Liver (tissue), 9 donors: ENCODE data around the gene PITPNM1. TPM values are rescaled to one million over a fixed set of nuclear protein-coding genes. Genes with fewer than 3 reads are reported as not detected.
A peak's percentile ranks its signal among the peaks of the same experiment; 100 is the strongest.
"Not testable (repeated sequence)": the region's sequence is repeated elsewhere in the genome, so short reads cannot be mapped to it uniquely, and the experiment has no call there.

Source experiments
- DNase-seq: peaks from one replicate; pipeline ENCODE4 v3.0.0-alpha.2; 2017; ENCODE audit warnings: low spot score
- H3K27ac ChIP-seq, 2 donors: one replicate each; pipeline ENCODE4 v1.7.0; 2013; ENCODE audit warnings: inconsistent platforms in 2 of 2, low read length in 2 of 2, control low read depth in 1 of 2, low read depth in 1 of 2, mild to moderate bottlenecking in 1 of 2
- H3K27me3 ChIP-seq, 4 donors: one replicate each; pipeline versions ENCODE4 v1.6.1 to v1.7.0; 2013; ENCODE audit warnings: low read length in 3 of 4, inconsistent platforms in 1 of 4, mild to moderate bottlenecking in 1 of 4, moderate library complexity in 1 of 4; ENCODE audit not compliant: control insufficient read depth in 4 of 4, insufficient read depth in 4 of 4
- H3K36me3 ChIP-seq, 4 donors: one replicate each; pipeline versions ENCODE4 v1.6.1 to v1.7.0; 2013; ENCODE audit warnings: low read length in 3 of 4, mild to moderate bottlenecking in 3 of 4, low read depth in 1 of 4, moderate library complexity in 1 of 4; ENCODE audit not compliant: control insufficient read depth in 4 of 4, insufficient read depth in 3 of 4
- H3K4me1 ChIP-seq, 4 donors: one replicate each; pipeline versions ENCODE4 v1.6.1 to v1.7.0; 2013; ENCODE audit warnings: low read length in 3 of 4, mild to moderate bottlenecking in 3 of 4, moderate library complexity in 1 of 4; ENCODE audit not compliant: control insufficient read depth in 4 of 4, insufficient read depth in 4 of 4
- H3K4me3 ChIP-seq, 3 donors: one replicate each; pipeline versions ENCODE4 v1.6.1 to v1.7.0; 2013; ENCODE audit warnings: low read length in 3 of 3, control low read depth in 1 of 3, low read depth in 1 of 3, mild to moderate bottlenecking in 1 of 3
- H3K9ac ChIP-seq, 2 donors: one replicate each; pipeline ENCODE4 v1.7.0; 2013; ENCODE audit warnings: low read length in 2 of 2, mild to moderate bottlenecking in 2 of 2, moderate library complexity in 2 of 2, control low read depth in 1 of 2, low read depth in 1 of 2
- H3K9me3 ChIP-seq, 4 donors: one replicate each; pipeline versions ENCODE4 v1.6.1 to v1.7.0; 2013; ENCODE audit warnings: low read length in 3 of 4; ENCODE audit not compliant: control insufficient read depth in 4 of 4
- CTCF ChIP-seq: fragments of 150-350 bp; IDR thresholded peaks from 2 replicates; pipeline ENCODE4 v1.5.1; 2017; ENCODE audit warnings: improper control_type of control experiment, low read depth, low read length; ENCODE audit not compliant: missing input control
- EGR1 ChIP-seq, 2 donors: IDR thresholded peaks; 2 replicates each; pipeline ENCODE4 v1.6.1; 2016 to 2018; ENCODE audit warnings: antibody characterized with exemption in 2 of 2, low read depth in 2 of 2
- FOXA1 ChIP-seq: IDR thresholded peaks from 2 replicates; pipeline ENCODE4 v1.6.1; 2016; ENCODE audit warnings: antibody characterized with exemption
- GABPA ChIP-seq, 2 donors: IDR thresholded peaks in 1 of 2; conservative IDR thresholded peaks in 1 of 2; 2 replicates each; pipeline ENCODE4 v1.6.1; 2016; ENCODE audit warnings: antibody characterized with exemption in 2 of 2, mild to moderate bottlenecking in 1 of 2, moderate library complexity in 1 of 2
- HNF4A ChIP-seq, 2 donors: conservative IDR thresholded peaks; 2 replicates each; pipeline ENCODE4 v1.6.1; 2016; ENCODE audit warnings: antibody characterized with exemption in 2 of 2, mild to moderate bottlenecking in 2 of 2
- HNF4G ChIP-seq: IDR thresholded peaks from 2 replicates; pipeline ENCODE4 v1.6.1; 2016; ENCODE audit warnings: antibody characterized with exemption
- JUND ChIP-seq, 2 donors: IDR thresholded peaks; 2 replicates each; pipeline ENCODE4 v1.6.1; 2016; ENCODE audit warnings: antibody characterized with exemption in 2 of 2
- RXRA ChIP-seq, 2 donors: IDR thresholded peaks; 2 replicates each; pipeline ENCODE4 v1.6.1; 2017 to 2018; ENCODE audit warnings: antibody characterized with exemption in 2 of 2, mild to moderate bottlenecking in 1 of 2
- SP1 ChIP-seq: IDR thresholded peaks from 2 replicates; pipeline ENCODE4 v1.6.1; 2018; ENCODE audit warnings: antibody characterized with exemption, mild to moderate bottlenecking
- TAF1 ChIP-seq: conservative IDR thresholded peaks from 2 replicates; pipeline ENCODE4 v1.6.1; 2016; ENCODE audit warnings: antibody characterized with exemption, mild to moderate bottlenecking
- YY1 ChIP-seq: IDR thresholded peaks from 2 replicates; pipeline ENCODE4 v1.6.1; 2016; ENCODE audit warnings: antibody characterized with exemption, mild to moderate bottlenecking
- WGBS: extraction: QIAGEN DNeasy Blood & Tissue Kit; methylation state at CpG from one replicate; pipeline ENCODE4 v1.1.7; 2013; 5-methylcytosine and 5-hydroxymethylcytosine counted together
- polyA plus RNA-seq, 2 donors: library from polyadenylated mRNA; stranded (reverse) in 1 of 2; unstranded in 1 of 2; fragments of 200-250 nt in 1 of 2; fragments of >200 nt in 1 of 2; fragmentation: Nextera tagmentation in 1 of 2; extraction: Ambion mirVana in 1 of 2; gene quantifications; one replicate each; pipeline versions ENCODE4 v1.2.1 to v1.2.3, GENCODE V29; 2013 to 2015
- total RNA-seq, 2 donors: library from RNA; depleted of rRNA; stranded (reverse); fragments of >200 nt; gene quantifications; one replicate each; pipeline ENCODE4 v1.2.3, GENCODE V29; 2014
- TF ChIP-seq, protein P1 (sequence below): IDR thresholded peaks from 2 replicates; pipeline ENCODE4 v1.6.1; 2016; ENCODE audit warnings: antibody characterized with exemption
- TF ChIP-seq, protein P2 (sequence below): IDR thresholded peaks from 2 replicates; pipeline ENCODE4 v1.6.1; 2016; ENCODE audit warnings: antibody characterized with exemption, mild to moderate bottlenecking
- donor health status: healthy.
- donor health status: healthy.
- donor health status: healthy.
- donor health status: healthy.
- donor health status: healthy.

Gene PITPNM1
- 1 to 10 TPM; 3.2 to 6.9 TPM for total RNA-seq
- polyA plus RNA-seq: 1 to 10 TPM; 1.3 to 9.3 TPM

DNA sequence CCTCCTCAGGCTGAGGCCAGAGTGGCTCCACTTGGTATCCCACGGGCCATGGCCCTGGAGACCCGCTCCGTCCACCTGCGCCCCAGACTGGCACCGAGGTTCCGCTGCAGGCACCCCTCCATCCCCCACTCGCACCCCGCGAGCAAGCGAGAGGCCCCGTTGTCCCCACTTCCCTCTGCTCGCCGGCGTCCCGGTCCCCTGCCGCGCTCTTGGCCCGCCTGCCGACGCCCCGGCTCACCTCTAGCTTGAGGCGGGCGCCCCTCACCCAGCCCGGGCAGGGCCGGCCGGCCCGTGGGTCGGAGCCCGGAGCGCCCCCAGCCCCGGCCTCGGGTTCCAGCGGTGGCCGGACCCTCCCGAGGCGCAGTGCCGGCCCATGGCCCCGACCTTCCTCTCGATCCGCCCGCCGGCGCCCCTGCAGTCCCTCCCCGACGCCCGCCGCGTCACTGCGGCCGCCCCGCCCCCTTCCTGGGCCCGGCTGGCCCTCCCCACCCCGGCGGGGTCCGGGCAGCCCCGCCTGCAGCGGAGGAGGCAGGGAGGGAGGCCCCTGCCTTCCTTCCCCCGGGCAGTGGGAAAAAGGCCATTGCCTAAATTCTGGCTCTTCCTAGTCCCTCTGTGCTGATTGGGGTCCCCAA lies at the start of gene PITPNM1:
TSS of gene PITPNM1 (minus strand) at position 414 of the 632 bp plus-strand sequence. CDS start 1,183 bp downstream, outside the sequence.
- peak within 1 kb of the TSS; percentile 96 to 100 for H3K27ac ChIP-seq
- H3K9ac ChIP-seq: peak within 1 kb of the TSS; percentile 66 to 74
- TF ChIP-seq TAF1 (no peak), FOXA1 (no peak), CTCF (no peak), RXRA (IDR thresholded peaks at IDR 0.05) (no peak), YY1 (no peak), JUND (IDR thresholded peaks at IDR 0.05) (no peak)
- TF ChIP-seq, protein P1, sequence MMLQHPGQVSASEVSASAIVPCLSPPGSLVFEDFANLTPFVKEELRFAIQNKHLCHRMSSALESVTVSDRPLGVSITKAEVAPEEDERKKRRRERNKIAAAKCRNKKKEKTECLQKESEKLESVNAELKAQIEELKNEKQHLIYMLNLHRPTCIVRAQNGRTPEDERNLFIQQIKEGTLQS: no peak
- H3K36me3 ChIP-seq: peaks cover 0 to 2% (median 0%) of the 10 kb centered on the region in 4 donors
- H3K4me1 ChIP-seq: peaks cover 8 to 44% (median 26%) of the 10 kb centered on the region in 4 donors
- 1% methylated on average over 58 of the region's 58 CpGs for WGBS
- DNase-seq: peak; percentile 62
- H3K4me3 ChIP-seq: peak within 1 kb of the TSS; percentile 12 to 78 (median 69)
- H3K9me3 ChIP-seq: no peaks in the 10 kb centered on the region
- H3K27me3 ChIP-seq: no peaks in the 10 kb centered on the region

DNA sequence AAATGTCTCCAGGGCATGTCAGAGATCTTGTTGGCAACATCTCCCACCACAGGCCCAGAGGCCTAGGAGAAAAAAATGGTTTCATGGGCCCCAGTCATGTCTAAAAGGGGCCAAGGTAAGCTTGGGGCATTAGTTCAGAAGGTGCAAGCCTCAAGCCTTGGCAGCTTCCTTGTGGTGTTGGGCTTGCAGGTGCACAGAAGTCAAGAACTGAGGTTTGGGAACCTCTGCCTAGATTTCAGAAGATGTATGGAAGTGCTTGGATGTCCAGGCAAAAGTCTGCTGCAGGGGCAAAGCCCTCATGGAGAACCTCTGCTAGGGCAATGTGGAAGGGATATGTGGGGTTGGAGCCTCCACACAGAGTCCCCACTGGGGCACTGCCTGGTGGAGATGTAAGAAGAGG lies 46.5 kb upstream of the PITPNM1 start:
- H3K36me3 ChIP-seq, H3K27me3 ChIP-seq, H3K9ac ChIP-seq, H3K9me3 ChIP-seq, H3K4me1 ChIP-seq, DNase-seq, H3K4me3 ChIP-seq, H3K27ac ChIP-seq: not testable (repeated sequence)

GRCh38 chr11:67551127-67551526 lies 46.0 kb upstream of the PITPNM1 start:
- TF ChIP-seq HNF4G (no peak), GABPA (IDR thresholded peaks at IDR 0.05 in 1 of 2, conservative IDR thresholded peaks at IDR 0.05 in 1 of 2) (no peak), HNF4A (conservative IDR thresholded peaks at IDR 0.05) (peak; percentile 25 to 70), RXRA (IDR thresholded peaks at IDR 0.05) (peak; percentile 24 to 68), SP1 (no peak), YY1 (no peak), EGR1 (IDR thresholded peaks at IDR 0.05; ENCODE audit: low read depth in 2 of 2) (no peak)
- TF ChIP-seq, protein P2, sequence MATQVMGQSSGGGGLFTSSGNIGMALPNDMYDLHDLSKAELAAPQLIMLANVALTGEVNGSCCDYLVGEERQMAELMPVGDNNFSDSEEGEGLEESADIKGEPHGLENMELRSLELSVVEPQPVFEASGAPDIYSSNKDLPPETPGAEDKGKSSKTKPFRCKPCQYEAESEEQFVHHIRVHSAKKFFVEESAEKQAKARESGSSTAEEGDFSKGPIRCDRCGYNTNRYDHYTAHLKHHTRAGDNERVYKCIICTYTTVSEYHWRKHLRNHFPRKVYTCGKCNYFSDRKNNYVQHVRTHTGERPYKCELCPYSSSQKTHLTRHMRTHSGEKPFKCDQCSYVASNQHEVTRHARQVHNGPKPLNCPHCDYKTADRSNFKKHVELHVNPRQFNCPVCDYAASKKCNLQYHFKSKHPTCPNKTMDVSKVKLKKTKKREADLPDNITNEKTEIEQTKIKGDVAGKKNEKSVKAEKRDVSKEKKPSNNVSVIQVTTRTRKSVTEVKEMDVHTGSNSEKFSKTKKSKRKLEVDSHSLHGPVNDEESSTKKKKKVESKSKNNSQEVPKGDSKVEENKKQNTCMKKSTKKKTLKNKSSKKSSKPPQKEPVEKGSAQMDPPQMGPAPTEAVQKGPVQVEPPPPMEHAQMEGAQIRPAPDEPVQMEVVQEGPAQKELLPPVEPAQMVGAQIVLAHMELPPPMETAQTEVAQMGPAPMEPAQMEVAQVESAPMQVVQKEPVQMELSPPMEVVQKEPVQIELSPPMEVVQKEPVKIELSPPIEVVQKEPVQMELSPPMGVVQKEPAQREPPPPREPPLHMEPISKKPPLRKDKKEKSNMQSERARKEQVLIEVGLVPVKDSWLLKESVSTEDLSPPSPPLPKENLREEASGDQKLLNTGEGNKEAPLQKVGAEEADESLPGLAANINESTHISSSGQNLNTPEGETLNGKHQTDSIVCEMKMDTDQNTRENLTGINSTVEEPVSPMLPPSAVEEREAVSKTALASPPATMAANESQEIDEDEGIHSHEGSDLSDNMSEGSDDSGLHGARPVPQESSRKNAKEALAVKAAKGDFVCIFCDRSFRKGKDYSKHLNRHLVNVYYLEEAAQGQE: no peak

More at GRCh38 chr11:67551127-67551526, 46.0 kb upstream of the PITPNM1 start:
- Histone ChIP-seq H3K9me3 (no peaks in the 10 kb centered on the region), H3K27ac (no peak overlapping the region), H3K9ac (no peak overlapping the region), H3K36me3 (no peaks in the 10 kb centered on the region), H3K4me1 (peaks cover 0 to 2% (median 2%) of the 10 kb centered on the region in 4 donors), H3K4me3 (no peak overlapping the region), H3K27me3 (no peaks in the 10 kb centered on the region)
- no peak for DNase-seq
